ENCODE data around the gene SLC18A3.

- no peak for TF ChIP-seq CTCF (IDR thresholded peaks at IDR 0.05)
- no peak for TF ChIP-seq POLR2A (IDR thresholded peaks at IDR 0.05)
- TF ChIP-seq POLR2AphosphoS5 (IDR thresholded peaks at IDR 0.05): no peak
Measured at GRCh38 chr10:49627038-49627437, 16.9 kb downstream of the SLC18A3 start.

Data from breast epithelium (tissue), 3 donors.